Measurements from ENCODE around the gene DNMT3A.

The DNMT3A gene

DNA sequence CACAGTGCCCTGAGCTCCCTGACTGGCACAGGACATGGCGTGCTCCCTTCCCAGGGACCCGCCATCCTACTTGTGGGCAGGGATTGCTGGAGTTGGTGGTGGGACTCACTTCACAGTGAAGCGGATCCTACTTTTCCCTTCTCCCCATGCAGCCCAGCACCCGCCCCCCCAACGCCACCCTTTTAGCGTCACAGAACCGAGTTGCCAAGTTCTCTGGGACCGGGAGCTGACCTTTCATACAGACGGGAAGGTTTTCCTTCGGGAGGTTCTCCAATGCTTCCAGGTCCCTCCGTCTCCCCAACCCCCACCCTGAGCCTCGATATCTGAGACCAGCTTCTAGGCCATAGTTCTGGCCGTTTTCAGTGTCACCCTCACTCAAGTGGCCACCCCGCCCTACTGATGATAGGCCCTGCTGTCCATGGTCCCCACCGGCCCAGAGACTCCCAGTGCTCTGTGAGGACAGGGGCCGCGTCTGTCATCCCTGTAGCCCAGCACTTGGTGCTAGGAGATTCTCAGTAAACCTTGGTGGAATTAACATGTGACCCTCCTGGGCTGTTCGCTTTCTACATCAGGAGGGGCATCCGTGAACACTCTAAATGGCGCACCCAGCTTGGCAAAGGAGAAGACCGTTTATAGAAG is 1.6 kb upstream of the DNMT3A start:
- no peak for DNase-seq (ENCODE audit: low spot score)

DNA sequence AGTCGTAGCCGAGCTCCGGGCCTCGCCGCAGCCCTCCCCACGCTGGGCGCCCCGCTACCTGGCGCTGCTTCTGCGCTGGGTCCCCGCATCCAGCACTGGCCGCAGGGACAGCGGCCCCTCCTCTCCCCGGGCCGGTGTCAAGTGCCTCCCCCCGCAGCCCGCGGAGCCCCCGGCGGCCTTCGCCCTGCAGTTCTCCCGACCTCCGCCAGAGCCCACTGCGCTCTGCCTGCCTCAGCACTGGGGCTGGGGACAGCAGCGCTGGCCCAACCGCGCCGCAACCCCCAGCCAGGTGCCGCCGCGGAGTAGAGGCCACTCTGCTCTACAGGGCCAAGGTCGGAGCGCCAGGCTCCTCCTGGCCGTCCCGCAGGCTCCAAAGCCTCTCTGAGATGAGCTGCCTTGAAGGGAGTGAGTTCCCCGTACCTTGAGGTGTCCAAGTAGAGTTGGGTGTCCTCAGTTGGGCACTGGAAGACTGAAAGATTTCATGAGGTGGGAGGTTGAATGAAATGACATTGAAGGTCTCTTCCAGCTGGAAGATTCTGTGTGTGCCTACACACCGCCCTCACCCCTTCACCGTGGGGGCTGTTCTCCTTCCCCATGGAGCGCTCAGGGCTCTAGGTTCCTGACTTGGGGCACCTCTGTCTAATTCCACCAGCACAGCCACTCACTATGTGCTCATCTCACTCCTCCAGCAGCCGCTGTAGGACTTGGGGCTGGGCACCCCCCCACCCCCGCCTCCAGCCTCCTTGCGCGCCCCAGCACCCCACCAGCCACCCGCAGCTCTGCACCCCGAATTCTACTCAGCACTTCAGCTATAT is 854 bp upstream of the DNMT3A start:
- DNase-seq (ENCODE audit: low spot score), result peak; percentile 75

DNA sequence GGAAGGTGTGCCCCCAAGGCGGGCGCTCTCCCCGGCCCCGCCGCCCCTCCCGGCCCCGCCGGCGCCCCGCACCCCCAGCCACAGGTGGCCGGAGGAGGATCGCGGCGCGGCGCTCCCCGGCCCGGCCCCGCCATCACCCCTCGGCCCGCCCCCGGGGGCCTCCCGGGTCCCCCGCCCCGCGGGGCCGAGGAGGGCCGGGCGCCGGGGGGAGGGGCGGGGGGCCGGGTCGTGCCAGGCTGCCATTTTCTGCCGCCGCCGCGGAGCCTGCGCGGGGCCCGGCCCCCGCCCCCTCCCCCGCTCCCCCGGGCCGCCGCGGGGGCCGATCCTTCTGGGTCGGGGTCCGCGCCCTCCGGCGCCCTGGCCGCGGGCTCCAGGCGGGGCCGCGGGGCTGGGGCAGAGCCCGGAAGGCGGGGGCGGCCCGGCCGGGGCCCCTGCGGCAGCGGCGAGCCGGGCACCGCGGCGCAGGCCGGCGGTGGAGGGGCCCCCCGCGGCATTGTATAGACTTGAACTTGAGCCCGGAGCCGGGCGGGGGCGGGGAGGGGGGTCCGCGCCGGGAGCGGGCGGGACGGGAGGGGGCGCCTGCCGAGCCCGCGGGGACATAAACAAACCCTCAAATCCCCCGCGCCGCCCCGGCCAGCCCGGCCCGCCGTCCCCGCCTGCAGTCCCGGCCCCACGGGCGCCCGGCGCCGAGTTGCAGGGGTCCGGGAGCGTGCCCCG is 556 bp downstream of the DNMT3A start:
- DNase-seq (ENCODE audit: low spot score), result no peak

DNA sequence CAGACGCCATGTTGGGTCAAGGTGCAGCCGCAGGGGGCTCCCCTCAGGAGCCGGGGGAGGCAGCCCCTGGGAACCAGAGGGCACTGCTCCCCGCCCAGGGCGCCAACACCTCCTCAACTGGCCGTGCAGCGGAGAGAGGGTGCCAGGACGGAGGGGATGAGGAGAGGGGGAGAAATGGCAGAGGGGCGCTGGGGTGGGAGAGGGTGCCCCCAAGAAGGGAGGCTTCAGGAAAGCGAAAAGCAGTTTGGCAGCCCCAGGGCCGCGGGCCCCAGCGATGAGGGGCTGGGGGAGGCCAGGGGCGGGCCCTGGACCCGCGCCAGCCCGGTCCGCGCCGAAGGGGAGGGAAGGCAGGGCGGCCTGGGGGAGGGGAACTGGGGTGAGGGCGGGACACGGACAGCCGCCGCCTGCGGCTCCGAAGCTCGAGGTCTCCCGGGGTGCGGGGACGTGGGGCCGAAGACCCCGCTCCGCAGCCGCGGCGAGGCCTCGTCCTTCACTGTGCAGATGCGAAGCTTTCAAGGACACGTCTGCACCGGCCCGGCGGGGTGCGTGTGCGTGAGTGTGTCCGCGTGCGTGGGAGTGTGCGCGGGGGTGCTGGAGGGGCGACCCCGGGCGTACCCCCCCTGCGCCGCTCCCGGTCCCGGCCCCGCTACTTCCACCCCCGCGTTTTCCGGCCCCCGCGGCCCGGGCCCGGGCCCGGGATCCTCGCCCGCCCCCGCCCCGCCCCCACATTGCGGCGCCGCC is 1.4 kb downstream of the DNMT3A start:
- no peak for DNase-seq (ENCODE audit: low spot score)

DNA sequence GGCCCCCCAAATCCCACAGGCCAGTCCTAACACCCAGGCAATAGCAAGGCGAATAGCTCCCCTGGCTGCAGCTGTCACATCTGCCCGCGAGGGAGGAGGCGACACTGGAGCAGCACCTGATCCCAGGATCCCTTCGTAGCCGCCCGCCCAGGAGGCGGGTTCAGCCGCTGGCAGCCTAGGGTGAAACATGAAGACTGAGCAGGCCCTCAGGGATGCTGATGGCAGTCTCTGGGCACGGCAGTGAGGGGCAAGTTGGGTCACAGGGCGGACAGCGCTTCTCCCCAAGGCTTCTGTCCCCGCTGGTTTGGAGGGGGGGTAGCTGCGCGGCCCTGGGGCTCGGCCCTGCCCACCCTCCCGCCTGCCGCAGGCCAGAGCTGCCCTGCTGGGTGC is 1.9 kb downstream of the DNMT3A start:
- DNase-seq (ENCODE audit: low spot score), result no peak

DNA sequence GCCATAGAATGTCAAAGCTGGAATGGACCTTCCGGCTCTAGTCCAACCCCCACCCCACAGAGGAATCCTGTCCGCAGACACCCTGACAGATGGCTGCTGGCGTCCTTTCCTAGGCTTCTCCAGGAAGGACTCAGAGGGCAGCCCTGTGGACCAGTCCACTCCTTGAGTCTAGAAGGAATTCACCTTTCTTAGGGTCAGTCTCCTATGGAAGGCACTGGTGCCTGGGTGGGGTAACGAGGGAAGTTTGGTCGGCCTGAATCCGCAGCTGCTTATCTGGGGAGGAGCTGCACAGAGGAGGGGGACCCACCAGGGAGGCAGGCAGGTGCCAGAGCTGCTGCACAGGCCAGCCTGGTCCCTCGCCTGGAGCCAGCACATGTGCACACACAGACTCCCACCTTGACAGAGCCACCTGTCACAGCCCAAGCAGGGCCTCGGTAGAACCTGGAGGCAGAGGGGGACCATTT is 2.5 kb downstream of the DNMT3A start:
- no peak for DNase-seq (ENCODE audit: low spot score)

DNA sequence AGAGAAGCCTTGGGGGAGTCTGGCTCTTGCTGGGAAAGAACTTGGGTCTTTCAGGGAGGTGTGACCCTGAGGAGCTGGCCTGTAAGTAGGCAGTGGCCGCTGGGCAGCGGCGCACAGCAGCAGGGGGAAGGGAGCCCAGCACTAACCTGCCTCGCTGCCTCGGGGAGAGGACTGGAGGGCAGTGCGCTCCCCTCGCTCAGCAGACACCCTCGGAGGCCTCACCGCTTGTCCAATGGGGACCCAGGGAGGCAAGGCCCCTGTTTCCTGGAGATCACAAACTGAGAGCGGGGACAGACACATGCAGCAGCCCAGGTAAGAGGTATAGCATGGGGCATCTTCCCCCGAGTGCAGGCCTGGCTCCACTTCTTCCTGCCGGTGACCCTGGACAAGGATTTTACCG is 3.3 kb downstream of the DNMT3A start:
- DNase-seq (ENCODE audit: low spot score), result no peak

DNA sequence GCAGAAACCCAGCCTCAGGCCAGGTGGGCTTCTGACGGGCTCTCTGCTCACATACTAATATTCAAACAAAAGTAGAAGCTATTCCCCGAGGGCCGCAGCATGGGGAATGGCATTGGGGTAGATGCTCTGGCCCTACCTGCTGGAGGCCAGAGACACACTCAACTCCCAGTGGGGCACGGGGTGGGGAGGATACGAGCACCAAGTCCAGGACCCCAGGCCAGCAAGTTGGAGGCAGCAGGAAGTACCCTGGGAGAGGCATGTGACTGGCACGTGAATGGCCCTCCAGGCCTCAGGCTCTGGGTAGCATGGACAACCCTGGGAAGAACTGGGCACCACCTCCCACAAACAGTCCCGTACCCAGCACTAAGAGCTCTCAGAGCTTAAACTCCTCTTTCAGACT is 3.8 kb downstream of the DNMT3A start:
- DNase-seq (ENCODE audit: low spot score), result no peak

DNA sequence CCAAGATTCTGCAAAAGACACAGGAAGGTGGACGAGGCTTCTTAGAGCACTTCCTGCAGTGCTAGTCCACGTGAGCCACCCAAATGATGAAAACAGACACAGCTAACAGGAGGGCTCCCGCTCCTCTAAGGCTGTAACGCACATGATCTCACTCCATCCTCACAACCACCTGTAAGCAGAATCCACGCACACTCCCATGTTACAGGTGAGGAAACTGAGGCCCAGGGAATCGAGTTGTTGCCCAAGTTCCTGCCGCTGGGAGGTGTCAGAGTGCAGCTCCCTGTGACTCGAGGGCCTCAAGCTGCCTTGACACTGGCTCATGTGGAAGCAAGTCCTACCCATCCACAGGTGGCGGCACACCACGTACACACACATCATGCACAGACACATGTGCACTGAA is 4.4 kb downstream of the DNMT3A start:
- DNase-seq (ENCODE audit: low spot score), result no peak

DNA sequence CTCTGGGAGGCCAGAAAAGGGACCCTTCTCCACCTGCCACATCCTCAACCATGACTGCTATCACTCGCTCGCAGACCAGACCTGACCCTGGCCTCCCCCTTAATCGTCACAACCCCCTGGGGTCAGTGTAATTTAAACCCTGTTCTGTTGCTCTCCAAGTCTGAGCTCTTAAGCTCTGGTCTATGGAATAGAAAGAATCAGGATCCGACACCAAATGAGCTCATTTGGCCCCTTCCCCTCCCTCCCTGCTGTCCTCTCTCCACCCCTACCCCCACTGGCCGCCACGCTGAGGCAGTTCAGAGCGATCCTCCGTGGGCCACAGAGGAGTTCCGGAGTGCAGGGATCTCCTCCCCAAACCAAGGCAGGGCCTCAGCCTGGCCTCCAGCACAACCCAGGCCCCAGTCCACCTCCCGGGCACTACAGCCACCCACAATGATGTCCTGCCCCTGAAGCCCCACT is 5.3 kb downstream of the DNMT3A start:
- DNase-seq (ENCODE audit: low spot score), result no peak

DNA sequence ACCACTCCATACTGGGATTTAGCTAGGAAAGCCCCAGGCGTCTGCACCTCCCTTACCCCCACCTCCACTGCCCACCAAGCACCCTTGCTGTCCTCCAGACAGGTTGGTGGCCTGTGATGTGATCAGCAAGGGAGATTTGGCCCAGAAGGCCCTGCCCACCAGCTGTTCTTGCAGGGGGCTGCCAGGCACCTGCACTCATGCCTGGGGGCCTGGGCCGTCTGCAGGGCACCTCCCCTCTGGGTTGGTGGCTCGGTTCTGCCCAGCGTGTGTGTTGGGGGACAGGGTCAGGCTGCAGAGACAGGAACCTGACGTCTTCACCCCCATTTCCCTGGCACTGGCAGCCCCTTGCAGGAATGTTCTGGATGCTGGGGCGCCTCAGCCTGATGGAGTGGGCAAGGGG is 5.8 kb downstream of the DNMT3A start:
- no peak for DNase-seq (ENCODE audit: low spot score)

DNA sequence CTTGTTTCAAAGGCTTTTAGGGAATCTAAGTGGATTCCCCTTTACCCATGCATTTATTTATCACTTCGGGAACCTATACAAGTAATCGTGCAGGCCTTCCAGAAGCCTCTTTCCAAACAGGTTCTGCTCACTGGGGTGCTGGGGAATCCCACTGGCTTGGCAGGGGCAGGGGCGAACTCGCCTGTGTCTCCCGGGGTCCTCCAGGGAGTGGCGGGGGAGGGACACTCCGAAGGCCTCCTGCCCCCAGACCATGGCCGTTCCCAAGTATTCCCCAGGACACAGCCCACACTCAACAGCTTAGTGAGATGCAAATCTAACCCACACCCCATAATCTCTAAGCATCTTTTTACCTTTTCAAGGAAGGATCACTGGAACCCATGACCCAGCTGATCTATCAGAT is 6.5 kb downstream of the DNMT3A start:
- DNase-seq (ENCODE audit: low spot score), result no peak

DNA sequence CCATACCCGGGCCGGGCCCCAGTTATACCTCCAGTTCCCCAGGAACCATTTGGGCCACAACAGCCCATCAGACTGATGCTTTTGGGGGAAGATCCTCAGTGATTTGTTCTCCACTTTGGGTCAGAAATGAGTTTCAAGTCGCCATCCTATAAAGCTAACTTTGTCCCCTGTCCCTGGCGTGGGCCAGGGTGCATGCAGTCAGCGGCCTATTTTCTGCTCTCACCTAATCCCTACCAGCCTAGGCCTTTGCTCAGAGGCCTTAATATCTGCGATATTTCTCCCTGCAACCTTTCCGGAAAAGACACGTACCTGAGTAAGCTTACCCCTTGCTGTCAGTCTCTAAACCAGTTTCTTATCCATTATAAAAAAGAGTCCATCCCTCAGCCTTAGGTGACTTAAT is 7.2 kb downstream of the DNMT3A start:
- no peak for DNase-seq (ENCODE audit: low spot score)

DNA sequence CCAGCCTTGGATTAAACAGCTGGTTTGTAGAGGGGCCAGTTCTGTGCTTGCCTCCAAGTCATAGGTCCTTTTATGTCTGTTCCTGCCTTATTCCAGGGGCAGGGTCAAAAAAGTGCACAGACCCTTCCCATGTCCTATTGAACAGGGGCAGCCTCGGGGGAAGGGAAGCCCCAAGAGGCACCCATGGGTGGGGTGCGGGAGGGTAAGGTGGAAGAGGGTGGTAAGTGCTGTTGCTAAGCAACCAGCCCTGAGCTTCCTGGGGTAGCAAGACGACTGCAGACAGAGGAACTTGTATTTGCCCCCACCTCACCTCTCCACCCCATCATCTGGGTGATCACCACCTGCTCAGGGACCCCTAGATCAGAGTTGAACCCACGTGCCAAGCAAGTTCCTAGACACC is 7.7 kb downstream of the DNMT3A start:
- no peak for DNase-seq (ENCODE audit: low spot score)

DNA sequence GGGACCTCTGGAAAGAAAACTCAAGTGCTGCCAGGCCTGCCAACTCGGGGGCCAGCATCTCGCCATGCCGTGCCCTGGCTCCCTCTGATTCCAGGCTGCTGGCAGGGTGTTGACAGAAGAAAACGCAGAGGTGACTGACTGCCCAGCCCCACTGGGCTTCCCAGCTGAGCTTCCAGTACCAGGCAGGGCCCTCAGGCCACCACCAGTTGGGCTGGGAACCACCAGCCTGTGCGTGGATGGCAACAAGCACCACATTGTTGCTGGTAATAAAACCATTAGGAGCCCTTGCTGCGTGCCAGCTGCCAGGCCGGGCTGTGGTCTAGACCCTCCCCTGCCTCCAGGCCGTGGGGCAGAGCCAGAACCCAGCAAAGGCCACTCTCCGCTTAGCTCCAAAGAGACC is 9.2 kb downstream of the DNMT3A start:
- DNase-seq (ENCODE audit: low spot score), result no peak

DNA sequence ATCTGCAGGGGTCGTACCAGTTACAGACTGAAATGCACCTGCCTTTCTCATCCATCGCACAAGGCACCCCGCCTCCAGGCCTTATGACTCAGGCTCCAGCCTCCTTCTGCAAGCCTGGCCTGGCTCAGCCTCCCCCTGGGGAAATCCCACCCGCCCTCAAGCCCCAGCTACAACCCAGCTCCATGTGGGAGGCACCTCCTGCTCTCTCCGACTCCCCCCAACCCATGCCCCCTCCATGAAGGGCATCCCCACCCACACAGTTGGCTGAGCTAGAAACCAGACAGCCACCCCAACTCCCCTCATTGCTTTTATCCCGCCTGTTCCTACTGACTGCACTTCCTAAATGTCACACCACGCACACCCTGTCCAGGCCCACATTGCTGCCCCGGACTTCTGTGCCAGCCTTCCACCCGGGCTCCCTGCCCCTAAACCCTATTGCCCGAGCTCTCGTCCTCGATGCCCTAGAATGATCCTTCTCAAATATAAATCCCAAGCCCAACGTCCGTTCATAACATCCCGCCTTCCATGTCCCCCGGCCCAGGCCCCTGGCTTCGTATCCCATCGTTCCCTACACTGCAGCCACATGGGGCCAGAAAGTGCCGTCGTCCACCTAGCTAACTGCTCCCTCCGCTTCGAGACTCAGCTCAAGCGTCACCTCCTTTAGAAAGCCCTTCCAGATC is 9.9 kb downstream of the DNMT3A start:
- DNase-seq (ENCODE audit: low spot score), result no peak

DNA sequence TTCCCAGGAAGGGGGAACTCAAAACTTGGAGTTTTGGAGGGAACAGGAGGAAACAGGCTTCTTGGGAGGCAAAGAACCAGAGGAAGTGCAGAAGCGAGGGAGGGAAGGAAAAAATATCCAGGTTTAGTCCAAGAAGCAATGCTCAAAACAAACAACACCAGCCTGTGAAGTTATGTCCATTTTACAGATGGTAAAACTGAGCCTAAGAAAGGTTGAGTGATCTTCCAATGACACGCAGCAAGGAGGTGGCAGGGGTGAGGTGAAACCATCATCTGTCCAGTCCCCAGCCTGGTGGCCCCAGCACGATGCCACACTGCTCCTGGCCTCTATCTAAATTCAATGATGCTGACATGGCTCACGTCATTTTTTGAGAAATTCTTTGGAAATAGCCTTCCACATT is 10.8 kb downstream of the DNMT3A start:
- no peak for DNase-seq (ENCODE audit: low spot score)

DNA sequence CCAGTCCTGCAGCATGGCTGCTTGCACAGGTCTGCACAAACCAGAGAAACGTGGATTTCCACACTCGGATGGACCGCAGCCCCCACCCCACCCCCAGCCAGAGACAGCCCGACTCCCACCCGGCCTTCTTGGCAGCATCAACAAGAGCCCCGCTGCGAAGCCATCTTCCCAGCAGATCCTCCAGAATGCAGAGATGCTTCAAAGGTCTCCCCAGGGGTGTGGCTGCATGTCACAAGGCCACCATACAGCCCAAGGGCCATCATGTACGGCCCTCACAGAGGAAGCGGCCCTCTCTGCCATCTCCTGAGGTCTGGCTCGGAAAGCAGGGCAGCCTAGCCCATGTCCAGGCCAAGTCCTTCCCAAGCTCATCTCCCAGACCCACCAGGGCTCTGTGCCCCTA is 11.5 kb downstream of the DNMT3A start:
- no peak for DNase-seq (ENCODE audit: low spot score)

DNA sequence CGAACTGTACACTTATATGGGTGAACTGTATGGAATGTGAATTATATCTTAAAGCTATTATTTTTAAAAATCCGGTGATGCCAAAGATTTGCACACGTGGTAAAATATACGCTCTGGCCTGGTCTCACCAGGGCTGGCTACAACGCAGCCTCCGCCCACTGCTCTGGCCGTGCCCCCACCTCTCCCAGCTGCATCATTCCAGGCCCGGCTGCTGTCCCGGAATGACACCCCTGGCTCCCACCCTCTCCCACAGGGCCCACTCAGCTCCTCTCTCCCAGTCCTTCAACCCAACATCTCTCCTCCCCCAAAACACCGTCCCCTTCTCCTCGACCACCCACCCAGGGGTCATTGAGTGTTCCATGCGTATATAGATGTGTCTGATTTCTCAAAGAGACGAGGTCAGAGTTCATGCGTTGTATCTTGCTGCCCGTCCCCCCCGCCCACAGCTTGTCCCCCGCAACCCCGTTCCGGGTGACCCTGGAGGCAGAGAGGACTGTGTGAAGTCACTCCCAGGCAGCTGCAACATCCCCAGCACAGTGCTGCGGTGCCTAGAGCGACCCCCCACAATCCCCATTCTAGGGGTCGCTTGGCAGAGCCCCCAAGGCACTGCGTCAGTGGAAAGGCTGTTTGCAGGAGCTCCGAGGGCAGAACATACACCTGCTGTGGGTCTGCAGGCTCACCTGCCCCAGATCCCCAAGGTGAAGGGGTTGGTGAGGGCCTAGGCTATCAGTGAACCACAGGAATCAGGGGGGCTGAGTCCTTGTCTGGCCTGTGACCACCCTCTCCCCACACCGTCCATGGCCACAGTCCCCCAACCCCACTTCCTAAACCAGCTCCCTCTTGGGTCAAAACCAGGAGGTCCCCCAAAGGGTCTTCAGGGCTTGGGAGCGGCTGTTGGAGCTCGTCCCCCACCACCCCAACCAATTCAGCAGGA is 13.3 kb downstream of the DNMT3A start:
- no peak for DNase-seq (ENCODE audit: low spot score)

DNA sequence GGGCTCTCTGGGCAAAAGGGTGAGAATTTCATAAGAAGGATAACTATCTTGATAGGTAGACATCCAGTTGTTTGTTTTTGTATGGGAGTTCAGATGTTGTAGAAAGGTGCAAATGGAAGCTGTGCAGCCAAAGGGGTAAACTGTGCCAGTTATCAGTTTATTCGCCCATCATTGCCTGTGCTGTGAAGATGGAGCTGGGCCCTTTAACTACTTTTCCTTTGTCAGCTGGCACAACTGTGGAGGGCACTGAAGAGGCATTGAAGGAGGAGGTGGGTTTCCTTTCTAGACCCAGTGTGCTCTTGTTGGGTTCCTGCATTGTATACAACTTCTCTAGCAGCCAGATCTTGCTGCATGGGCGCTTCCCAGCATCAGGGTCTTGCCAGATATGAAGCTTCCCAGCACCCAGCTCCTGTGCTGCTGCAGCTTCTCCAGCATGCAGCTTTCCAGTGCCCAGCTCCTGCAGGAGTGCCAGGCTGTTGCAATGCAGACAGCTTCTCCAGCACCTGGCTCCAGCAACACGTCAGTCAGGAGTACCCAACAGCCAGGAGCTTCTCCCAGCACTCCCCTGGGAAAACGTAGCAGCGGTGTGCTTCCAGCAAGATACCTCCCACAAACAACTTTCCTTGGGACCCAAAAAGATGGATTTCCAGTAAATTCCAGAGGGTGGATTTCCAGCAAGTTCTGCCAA is 15.3 kb downstream of the DNMT3A start:
- DNase-seq (ENCODE audit: low spot score), result no peak
